Measurements from ENCODE around the gene RBP3.

RBP3 gene

GRCh38 chr10:47330804-47331203, 17.4 kb upstream of the RBP3 start:
- no peak for TF ChIP-seq CTCF (IDR thresholded peaks at IDR 0.05; ENCODE audit: insufficient read depth, missing control alignments)
- no peak for DNase-seq (ENCODE audit: insufficient read length, low spot score)
- FAIRE-seq, result no peak

DNA sequence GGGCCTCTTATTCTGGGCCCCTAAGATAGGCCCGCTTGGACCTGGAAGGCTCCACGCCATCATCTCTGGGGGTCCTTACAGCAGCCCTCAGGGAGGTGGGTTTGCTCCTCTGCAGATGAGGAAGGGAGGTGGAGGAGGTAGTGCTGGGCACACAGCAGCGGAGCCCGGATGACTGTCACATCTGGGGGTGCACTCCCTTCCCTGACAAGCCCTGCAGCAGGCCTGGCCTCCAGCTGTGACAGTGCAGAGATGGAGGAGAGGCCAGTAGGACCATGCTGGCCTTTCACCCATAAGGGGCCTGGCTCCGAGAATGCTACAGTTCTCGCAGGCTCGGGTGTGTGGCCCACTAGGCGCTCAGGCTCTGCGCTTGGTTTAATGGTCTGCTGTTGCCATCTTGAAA, 16.7 kb upstream of the RBP3 start:
- FAIRE-seq (no peak), DNase-seq (ENCODE audit: insufficient read length, low spot score) (no peak)
- TF ChIP-seq CTCF (IDR thresholded peaks at IDR 0.05; ENCODE audit: insufficient read depth, missing control alignments), result no peak

DNA sequence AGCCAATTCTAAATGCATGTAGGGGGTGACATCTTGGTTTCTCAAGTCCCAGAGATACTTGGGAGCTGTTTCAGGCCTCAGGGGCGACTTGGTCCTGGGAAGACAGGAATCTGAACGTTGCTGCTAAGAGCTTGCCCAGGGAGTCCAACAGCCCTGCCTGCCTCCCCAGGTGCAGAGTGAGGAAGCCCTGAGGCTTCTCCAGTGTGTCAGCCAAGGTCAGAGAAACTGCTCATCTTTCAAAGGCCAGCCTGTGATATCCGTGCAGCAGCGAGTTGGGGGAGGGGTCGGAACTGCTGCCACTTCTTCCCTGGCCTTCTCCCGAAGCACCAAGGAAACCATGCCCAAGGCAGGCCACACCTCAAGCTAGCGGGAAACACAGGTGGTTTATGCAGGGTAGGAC, 16.2 kb upstream of the RBP3 start:
- no peak for TF ChIP-seq CTCF (IDR thresholded peaks at IDR 0.05; ENCODE audit: insufficient read depth, missing control alignments)
- FAIRE-seq (no peak), DNase-seq (ENCODE audit: insufficient read length, low spot score) (no peak)

DNA sequence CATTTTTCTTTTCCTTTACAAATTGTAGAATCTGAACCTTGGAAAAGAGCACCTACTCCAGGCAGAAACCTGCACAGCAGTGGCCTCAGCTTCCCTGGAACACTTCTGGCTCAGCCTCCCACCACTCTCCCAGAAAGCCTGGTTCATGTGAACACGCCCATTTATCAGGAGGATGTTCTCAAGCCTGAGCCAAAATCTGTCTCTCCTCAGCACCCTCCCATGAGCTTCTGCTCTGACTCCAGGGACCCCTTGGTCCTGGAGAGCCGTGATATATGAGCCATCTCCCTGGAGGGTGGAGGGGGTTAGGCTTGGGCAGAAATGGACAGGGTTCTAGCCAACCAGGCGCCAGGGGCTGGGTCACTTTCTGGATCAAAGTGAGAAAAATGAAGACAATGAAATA, 15.8 kb upstream of the RBP3 start:
- no peak for TF ChIP-seq CTCF (IDR thresholded peaks at IDR 0.05; ENCODE audit: insufficient read depth, missing control alignments)
- DNase-seq (ENCODE audit: insufficient read length, low spot score) (no peak), FAIRE-seq (no peak)

DNA sequence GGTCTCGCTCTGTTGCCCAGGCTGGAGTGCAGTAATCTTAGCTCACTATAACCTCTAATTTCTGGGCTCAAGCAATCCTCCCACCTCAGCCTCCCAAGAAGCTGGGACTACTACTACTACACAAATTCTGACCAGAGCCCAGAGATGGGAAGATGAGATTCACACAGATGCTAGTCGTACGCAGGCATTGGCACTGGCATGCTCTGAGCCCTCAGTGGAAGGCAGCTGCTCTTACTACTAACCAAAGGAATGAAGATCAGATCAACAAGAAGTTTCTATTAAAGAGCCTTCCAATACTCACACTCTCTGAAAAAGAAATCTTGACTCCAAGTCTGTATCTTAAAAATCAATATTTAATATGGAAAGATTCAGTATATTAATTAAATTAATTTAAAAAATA, 15.2 kb upstream of the RBP3 start:
- FAIRE-seq (no peak), DNase-seq (ENCODE audit: insufficient read length, low spot score) (no peak)
- TF ChIP-seq CTCF (IDR thresholded peaks at IDR 0.05; ENCODE audit: insufficient read depth, missing control alignments), result no peak

GRCh38 chr10:47333532-47333931, 14.6 kb upstream of the RBP3 start:
- FAIRE-seq (no peak), DNase-seq (ENCODE audit: insufficient read length, low spot score) (no peak)
- no peak for TF ChIP-seq CTCF (IDR thresholded peaks at IDR 0.05; ENCODE audit: insufficient read depth, missing control alignments)

DNA sequence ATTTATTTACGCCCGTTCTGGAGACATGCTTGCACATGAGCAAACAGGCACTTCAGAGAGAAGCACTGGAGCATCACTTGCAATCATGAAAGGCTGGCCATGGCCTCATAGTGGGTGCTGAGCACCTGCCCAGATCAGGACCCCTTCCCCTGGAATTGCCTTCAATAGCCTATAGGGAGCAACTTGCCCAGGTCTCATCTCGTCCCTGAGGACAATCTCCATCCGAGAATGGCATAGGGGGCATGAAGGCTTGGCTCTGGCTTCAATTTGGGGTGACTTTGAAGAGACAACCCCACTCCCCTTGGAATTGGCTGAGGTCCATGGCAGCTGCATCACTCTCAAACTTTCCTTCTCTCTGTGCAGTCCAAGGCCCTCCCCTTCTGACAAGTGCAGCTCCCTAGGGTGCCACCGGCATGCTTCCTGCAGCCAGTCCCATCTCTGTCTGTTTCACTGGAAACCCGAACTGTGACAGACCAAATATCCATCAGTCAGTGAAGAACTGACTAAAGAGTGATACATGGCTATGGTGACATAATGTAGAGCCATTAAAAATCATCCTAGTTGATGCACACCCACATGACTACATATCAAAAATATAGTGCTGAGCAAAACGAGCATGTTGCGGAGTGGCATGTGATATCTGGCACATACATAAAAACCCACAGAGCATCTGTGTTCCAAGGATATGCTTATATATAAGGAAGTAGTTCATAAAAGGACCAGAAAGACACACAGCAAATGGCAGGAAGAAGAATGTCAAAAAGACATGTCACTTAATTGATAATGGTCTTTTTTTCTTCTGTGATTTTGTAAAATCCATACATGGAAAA, 13.5 kb upstream of the RBP3 start:
- no peak for DNase-seq (ENCODE audit: insufficient read length, low spot score)
- no peak for FAIRE-seq
- TF ChIP-seq CTCF (IDR thresholded peaks at IDR 0.05; ENCODE audit: insufficient read depth, missing control alignments), result no peak
